IMR-90 (cell line): ENCODE measurements around the gene F2RL1. TPM values are rescaled to one million over a fixed set of nuclear protein-coding genes. Genes with fewer than 3 reads are reported as not detected.

Source experiments
- ATAC-seq: fragments of 200-7000 bp; cut with Tn5 transposase; 2 replicates; pipeline ENCODE4 v1.9.1; 2020; ENCODE audit warnings: low read depth, mild to moderate bottlenecking, moderate library complexity
- BruUV-seq: library from RNA; stranded (reverse); fragments of 400-500 nt; replicated peaks from 2 replicates; lab custom pipeline; 2021; lab: Mats Ljungman, UMichigan
- CTCF ChIA-PET: fragments of 300-600 bp; formaldehyde crosslinking; extraction: SDS; loops from one replicate; lab custom pipeline; 2021; ENCODE audit warnings: antibody characterized with exemption; lab: Yijun Ruan, JAX
- POLR2A ChIA-PET: fragments of 300-600 bp; sonication (Branson Sonifier 250); formaldehyde crosslinking; loops from one replicate; lab custom pipeline; 2022; ENCODE audit warnings: antibody characterized with exemption; ENCODE audit not compliant: unreplicated experiment; lab: Charles Lee
- DNase-seq: peaks from one replicate; pipeline ENCODE4 v3.0.0; 2013
- H2AFZ ChIP-seq: replicated peaks from 2 replicates; pipeline ENCODE3; 2013; ENCODE audit warnings: low read length, mild to moderate bottlenecking; ENCODE audit not compliant: poor library complexity
- H2AK5ac ChIP-seq: 2 replicates; pipeline ENCODE4 v1.6.1; 2013; ENCODE audit warnings: low read depth, low read length, inconsistent platforms
- H2AK9ac ChIP-seq: replicated peaks from 2 replicates; pipeline ENCODE3; 2013; ENCODE audit warnings: mild to moderate bottlenecking, low read depth, low read length, moderate library complexity; ENCODE audit not compliant: poor library complexity
- H2BK120ac ChIP-seq: 2 replicates; pipeline ENCODE4 v1.6.1; 2013; ENCODE audit warnings: low read depth, low read length, inconsistent platforms
- H2BK15ac ChIP-seq: 3 replicates; pipeline ENCODE4 v1.6.1; 2013; ENCODE audit warnings: low read depth, low read length, inconsistent platforms
- H2BK20ac ChIP-seq: 2 replicates; pipeline ENCODE4 v1.6.1; 2013; ENCODE audit warnings: low read depth, mild to moderate bottlenecking, inconsistent platforms, low read length, moderate library complexity
- H2BK5ac ChIP-seq: 2 replicates; pipeline ENCODE4 v1.6.1; 2013; ENCODE audit warnings: mild to moderate bottlenecking, low read depth, low read length, inconsistent platforms; ENCODE audit not compliant: poor library complexity, severe bottlenecking
- H3K14ac ChIP-seq: replicated peaks from 2 replicates; pipeline ENCODE4 v1.6.1; 2013; ENCODE audit warnings: low read depth, low read length, inconsistent platforms
- H3K18ac ChIP-seq: 2 replicates; pipeline ENCODE4 v1.6.1; 2013; ENCODE audit warnings: low read depth, low read length, control low read depth
- H3K23ac ChIP-seq: 2 replicates; pipeline ENCODE4 v1.6.1; 2013; ENCODE audit warnings: low read depth, low read length, inconsistent platforms
- H3K27ac ChIP-seq: 2 replicates; pipeline ENCODE4 v1.5.1; 2013; ENCODE audit warnings: mild to moderate bottlenecking, control low read depth, low read length; ENCODE audit not compliant: insufficient read depth
- H3K27me3 ChIP-seq: 2 replicates; pipeline ENCODE4 v1.6.1; 2013; ENCODE audit warnings: low read length; ENCODE audit not compliant: control insufficient read depth, insufficient read depth
- H3K36me3 ChIP-seq: 2 replicates; pipeline ENCODE4 v1.6.1; 2013; ENCODE audit warnings: low read length, mixed read lengths; ENCODE audit not compliant: control insufficient read depth, insufficient read depth
- H3K4ac ChIP-seq: 2 replicates; pipeline ENCODE4 v1.6.1; 2013; ENCODE audit warnings: low read depth, low read length, inconsistent platforms
- H3K4me1 ChIP-seq: 2 replicates; pipeline ENCODE4 v1.6.1; 2013; ENCODE audit warnings: low read length, mixed read lengths; ENCODE audit not compliant: control insufficient read depth, insufficient read depth
- H3K4me2 ChIP-seq: 2 replicates; pipeline ENCODE4 v1.6.1; 2013; ENCODE audit warnings: low read depth, mild to moderate bottlenecking, control low read depth, low read length, moderate library complexity
- H3K4me3 ChIP-seq: 2 replicates; pipeline ENCODE4 v1.5.1; 2013; ENCODE audit warnings: low read depth, mild to moderate bottlenecking, control low read depth, low read length, moderate library complexity; ENCODE audit not compliant: insufficient read depth
- H3K56ac ChIP-seq: 2 replicates; pipeline ENCODE4 v1.6.1; 2013; ENCODE audit warnings: low read length, inconsistent platforms; ENCODE audit not compliant: insufficient read depth; ENCODE audit errors: extremely low read depth
- H3K79me1 ChIP-seq, 2 experiments: 2 replicates each; pipeline ENCODE4 v1.6.1; 2013; ENCODE audit warnings: low read length in 2 of 2, inconsistent platforms in 1 of 2, low read depth in 1 of 2
- H3K9ac ChIP-seq: 2 replicates; pipeline ENCODE4 v1.6.1; 2013; ENCODE audit warnings: low read depth, low read length, control low read depth
- H3K9me1 ChIP-seq: 2 replicates; pipeline ENCODE4 v1.6.1; 2013; ENCODE audit warnings: low read length, inconsistent platforms; ENCODE audit not compliant: insufficient read depth
- H3K9me3 ChIP-seq: 2 replicates; pipeline ENCODE4 v1.6.1; 2013; ENCODE audit warnings: low read length; ENCODE audit not compliant: control insufficient read depth, insufficient read depth
- H4K20me1 ChIP-seq: 2 replicates; pipeline ENCODE4 v1.6.1; 2013; ENCODE audit warnings: low read length, inconsistent platforms; ENCODE audit not compliant: insufficient read depth
- H4K5ac ChIP-seq: 2 replicates; pipeline ENCODE4 v1.6.1; 2013; ENCODE audit warnings: mild to moderate bottlenecking, low read depth, low read length, control low read depth
- H4K8ac ChIP-seq, 2 experiments: 2 replicates each; pipeline ENCODE4 v1.6.1; 2013; ENCODE audit warnings: low read depth in 2 of 2, low read length in 2 of 2, control low read depth in 1 of 2, inconsistent platforms in 1 of 2
- H4K91ac ChIP-seq: 2 replicates; pipeline ENCODE4 v1.6.1; 2013; ENCODE audit warnings: low read depth, low read length, inconsistent platforms; ENCODE audit not compliant: insufficient read depth
- BHLHE40 ChIP-seq: fragments of 150-350 bp; IDR thresholded peaks from 2 replicates; pipeline ENCODE4 v1.6.1; 2016; ENCODE audit warnings: mild to moderate bottlenecking, low read depth, low read length
- CEBPB ChIP-seq: IDR thresholded peaks from 2 replicates; pipeline ENCODE4 v1.6.1; 2012; ENCODE audit warnings: low read depth, low read length, improper control_type of control experiment
- ELK1 ChIP-seq: fragments of 150-350 bp; IDR thresholded peaks from 2 replicates; pipeline ENCODE4 v1.6.1; 2016; ENCODE audit warnings: low read depth, mild to moderate bottlenecking, low read length, moderate library complexity, borderline replicate concordance
- FOS ChIP-seq: fragments of 150-350 bp; IDR thresholded peaks from 2 replicates; pipeline ENCODE4 v1.6.1; 2016; ENCODE audit warnings: low read depth, low read length
- MAFK ChIP-seq: IDR thresholded peaks from 2 replicates; pipeline ENCODE4 v1.6.1; 2012; ENCODE audit warnings: low read depth, low read length, improper control_type of control experiment
- MAZ ChIP-seq: IDR thresholded peaks from 2 replicates; pipeline ENCODE4 v1.6.1; 2012; ENCODE audit warnings: low read depth, mild to moderate bottlenecking, low read length, improper control_type of control experiment, moderate library complexity, borderline replicate concordance
- MXI1 ChIP-seq: IDR thresholded peaks from 2 replicates; pipeline ENCODE4 v1.6.1; 2012; ENCODE audit warnings: low read depth, mild to moderate bottlenecking, low read length, moderate library complexity, borderline replicate concordance
- NFE2L2 ChIP-seq: fragments of 150-350 bp; IDR thresholded peaks from 2 replicates; pipeline ENCODE4 v1.6.1; 2016; ENCODE audit warnings: low read depth, mild to moderate bottlenecking, low read length
- POLR2A ChIP-seq: IDR thresholded peaks from 2 replicates; pipeline ENCODE4 v1.6.1; 2012; ENCODE audit warnings: mild to moderate bottlenecking, low read depth, low read length
- RCOR1 ChIP-seq: IDR thresholded peaks from 2 replicates; pipeline ENCODE4 v1.6.1; 2012; ENCODE audit warnings: mild to moderate bottlenecking, low read length, improper control_type of control experiment; ENCODE audit not compliant: insufficient replicate concordance
- RFX5 ChIP-seq: IDR thresholded peaks from 2 replicates; pipeline ENCODE4 v1.8.0; 2012; ENCODE audit warnings: low read depth, mild to moderate bottlenecking, low read length, moderate library complexity
- SMC3 ChIP-seq: fragments of 150-350 bp; IDR thresholded peaks from 2 replicates; pipeline ENCODE4 v1.6.1; 2016; ENCODE audit warnings: low read depth, mild to moderate bottlenecking, antibody characterized with exemption, low read length, moderate library complexity
- USF2 ChIP-seq: fragments of 150-350 bp; IDR thresholded peaks from 2 replicates; pipeline ENCODE4 v1.6.1; 2017; ENCODE audit warnings: mild to moderate bottlenecking, antibody characterized with exemption, low read length, low read depth
- WGBS, 2 experiments: methylation state at CpG; one replicate each; pipeline versions ENCODE4 v1.1.5 to v1.1.7; 2013; ENCODE audit warnings: missing lambda C conversion rate in 2 of 2; ENCODE audit not compliant: insufficient read length in 1 of 2; ENCODE audit errors: extremely low coverage in 2 of 2; 5-methylcytosine and 5-hydroxymethylcytosine counted together
- dilution Hi-C: fragments of 300-500 bp; cut with HindIII; formaldehyde crosslinking; loops from one replicate; pipeline ENCODE4 v1.14.3; 2018; ENCODE audit warnings: low sequenced_read_pairs; ENCODE audit not compliant: unreplicated experiment
- in situ Hi-C: fragments of 300-500 bp; cut with MboI; formaldehyde crosslinking; loops from 3 replicates; pipeline ENCODE4 v1.14.3; 2019; ENCODE audit warnings: low sequenced_read_pairs, inconsistent platforms, mixed read lengths
- intact Hi-C: fragments of 100-400 bp; cut with micrococcal nuclease; formaldehyde crosslinking; loops from 2 replicates; pipeline ENCODE4 v1.10.0; 2022
- polyA plus RNA-seq, 3 experiments: library from polyadenylated mRNA; depleted of rRNA; stranded (reverse); fragments of >200 nt; gene quantifications; 2 replicates each; pipeline ENCODE4 v1.2.3, GENCODE V29; 2012; ENCODE audit warnings: low replicate concordance in 1 of 3
- total RNA-seq: library from RNA; depleted of rRNA; stranded (reverse); fragments of >200 nt; gene quantifications from 2 replicates; pipeline ENCODE4 v1.2.3, GENCODE V29; 2012

The F2RL1 gene
- total and polyA plus RNA-seq, 2 of the 4 experiments (the other 2 are of a cell fraction), result 5.6 to 12.4 TPM

- TF ChIP-seq NFE2L2 (no peak), MXI1 (no peak)
Measured at GRCh38 chr5:76849419-76850291, 30.8 kb downstream of the F2RL1 start, which contains the start of gene S100Z (continued).

- in situ Hi-C loops, result no loop called here
- H4K5ac ChIP-seq, result no peak overlapping the region
- H4K91ac ChIP-seq, result no peak overlapping the region
- no peaks in the 10 kb centered on the region for H3K27me3 ChIP-seq
- H2BK120ac ChIP-seq, result no peak overlapping the region
- H4K20me1 ChIP-seq, result no peaks in the 10 kb centered on the region
- no peak overlapping the region for H2AK9ac ChIP-seq
- intact Hi-C loops, result no loop called here
- peak overlapping the region; percentile 58; the same call in 1 of the 2 replicates for H2AK5ac ChIP-seq
- 92% methylated on average over 2 of the region's 8 CpGs; no CpG with 5 or more reads in 1 of the 2 experiments for WGBS, 2 experiments
- no peaks in the 10 kb centered on the region for H3K4me1 ChIP-seq
- DNase-seq (no peak), ATAC-seq (no peak)
- peak overlapping the region; percentile 78 for H2AFZ ChIP-seq
- H3K9me1 ChIP-seq, result no peaks in the 10 kb centered on the region
- H3K9ac ChIP-seq, result no peak overlapping the region
- no peak overlapping the region for H2BK5ac ChIP-seq
- dilution Hi-C loops, result no loop called here
- CTCF ChIA-PET, result no interaction called here
- no peak overlapping the region for H2BK15ac ChIP-seq
- H3K4me2 ChIP-seq, result no peak overlapping the region
- H3K9me3 ChIP-seq, result no peaks in the 10 kb centered on the region
- H3K27ac ChIP-seq, result no peak overlapping the region
- peak overlapping the region; percentile 10 for H3K4ac ChIP-seq
- H2BK20ac ChIP-seq, result no peak overlapping the region
- no peak for TF ChIP-seq MAZ
- no peak for TF ChIP-seq RFX5
- no peak for TF ChIP-seq MXI1
- TF ChIP-seq ELK1, result no peak
- no peak for TF ChIP-seq FOS
- no peak for TF ChIP-seq CEBPB
- no peak for TF ChIP-seq POLR2A
- TF ChIP-seq BHLHE40, result no peak
- TF ChIP-seq MAFK, result no peak
- TF ChIP-seq USF2, result no peak
- no peak for TF ChIP-seq RCOR1
- no peak for TF ChIP-seq NFE2L2
- TF ChIP-seq SMC3, result no peak
- no peak overlapping the region for H3K56ac ChIP-seq
- H3K23ac ChIP-seq, result no peak overlapping the region; the same call in 1 of the 2 replicates
- POLR2A ChIA-PET, result no interaction called here
- H3K4me3 ChIP-seq, result no peak overlapping the region
- H3K36me3 ChIP-seq, result no peaks in the 10 kb centered on the region
- H3K14ac ChIP-seq, result 0 out of 2 replicates have a peak overlapping the region, but pooled peaks have one; percentile 56
- BruUV-seq, result no TSS peak
- H4K8ac ChIP-seq, result peak overlapping the region in 1 of 2 experiments; percentile 21; a peak in 1 of 4 replicates
- no peaks in the 10 kb centered on the region for H3K79me1 ChIP-seq
- H3K18ac ChIP-seq, result no peak overlapping the region
Measured at GRCh38 chr5:76850543-76851145, 31.8 kb downstream of the F2RL1 start.
